Choroid plexus epithelial cell (primary cell): ENCODE data around the gene ADRA2B.
"Not testable (repeated sequence)": the region's sequence is repeated elsewhere in the genome, so short reads cannot be mapped to it uniquely, and the experiment has no call there.

ENCODE experiments used
- DNase-seq: peaks from one replicate; pipeline ENCODE4 v3.0.0-alpha.2; 2010; ENCODE audit warnings: low read depth
- H3K4me3 ChIP-seq: 2 replicates; pipeline ENCODE4 v1.5.1; 2011; ENCODE audit warnings: low read depth, mild to moderate bottlenecking, control low read depth, low read length, moderate library complexity
- TF ChIP-seq, protein P1 (sequence below): conservative IDR thresholded peaks from 2 replicates; pipeline ENCODE4 v1.5.1; 2011; ENCODE audit warnings: low read depth, mild to moderate bottlenecking, control low read depth, inconsistent platforms, low read length, moderate library complexity

Gene ADRA2B

DNA sequence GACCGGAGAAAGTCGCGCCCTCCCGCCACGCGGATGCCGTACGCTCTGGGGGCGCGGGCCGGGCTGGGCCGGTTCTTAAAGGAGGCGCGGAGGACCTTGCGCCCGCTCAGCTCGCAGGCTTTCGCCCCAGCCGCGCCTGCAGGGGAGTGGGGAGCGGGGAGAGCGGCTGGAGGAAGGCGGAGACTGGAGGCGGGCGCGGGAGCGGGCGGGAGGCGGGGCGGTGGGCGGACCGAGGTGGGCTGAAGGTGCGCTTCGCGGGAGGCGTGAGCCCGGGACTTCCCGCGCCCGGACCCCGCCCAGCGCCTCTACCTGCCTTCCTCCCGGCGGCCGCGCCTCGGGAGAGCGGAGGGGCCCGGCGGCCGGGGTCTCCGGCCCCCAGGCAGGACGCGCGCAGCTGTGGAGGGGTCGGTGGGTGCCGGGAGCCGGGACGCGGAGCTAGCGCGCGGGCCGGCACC, at the start of gene ADRA2B:
TSS of gene ADRA2B (minus strand) at position 148 of the 455 bp plus-strand sequence. CDS start 422 bp downstream, outside the sequence.
- peak within 1 kb of the TSS; percentile 28 for H3K4me3 ChIP-seq
- peak; percentile 31 for DNase-seq
- TF ChIP-seq, protein P1, sequence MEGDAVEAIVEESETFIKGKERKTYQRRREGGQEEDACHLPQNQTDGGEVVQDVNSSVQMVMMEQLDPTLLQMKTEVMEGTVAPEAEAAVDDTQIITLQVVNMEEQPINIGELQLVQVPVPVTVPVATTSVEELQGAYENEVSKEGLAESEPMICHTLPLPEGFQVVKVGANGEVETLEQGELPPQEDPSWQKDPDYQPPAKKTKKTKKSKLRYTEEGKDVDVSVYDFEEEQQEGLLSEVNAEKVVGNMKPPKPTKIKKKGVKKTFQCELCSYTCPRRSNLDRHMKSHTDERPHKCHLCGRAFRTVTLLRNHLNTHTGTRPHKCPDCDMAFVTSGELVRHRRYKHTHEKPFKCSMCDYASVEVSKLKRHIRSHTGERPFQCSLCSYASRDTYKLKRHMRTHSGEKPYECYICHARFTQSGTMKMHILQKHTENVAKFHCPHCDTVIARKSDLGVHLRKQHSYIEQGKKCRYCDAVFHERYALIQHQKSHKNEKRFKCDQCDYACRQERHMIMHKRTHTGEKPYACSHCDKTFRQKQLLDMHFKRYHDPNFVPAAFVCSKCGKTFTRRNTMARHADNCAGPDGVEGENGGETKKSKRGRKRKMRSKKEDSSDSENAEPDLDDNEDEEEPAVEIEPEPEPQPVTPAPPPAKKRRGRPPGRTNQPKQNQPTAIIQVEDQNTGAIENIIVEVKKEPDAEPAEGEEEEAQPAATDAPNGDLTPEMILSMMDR, result no peak

DNA sequence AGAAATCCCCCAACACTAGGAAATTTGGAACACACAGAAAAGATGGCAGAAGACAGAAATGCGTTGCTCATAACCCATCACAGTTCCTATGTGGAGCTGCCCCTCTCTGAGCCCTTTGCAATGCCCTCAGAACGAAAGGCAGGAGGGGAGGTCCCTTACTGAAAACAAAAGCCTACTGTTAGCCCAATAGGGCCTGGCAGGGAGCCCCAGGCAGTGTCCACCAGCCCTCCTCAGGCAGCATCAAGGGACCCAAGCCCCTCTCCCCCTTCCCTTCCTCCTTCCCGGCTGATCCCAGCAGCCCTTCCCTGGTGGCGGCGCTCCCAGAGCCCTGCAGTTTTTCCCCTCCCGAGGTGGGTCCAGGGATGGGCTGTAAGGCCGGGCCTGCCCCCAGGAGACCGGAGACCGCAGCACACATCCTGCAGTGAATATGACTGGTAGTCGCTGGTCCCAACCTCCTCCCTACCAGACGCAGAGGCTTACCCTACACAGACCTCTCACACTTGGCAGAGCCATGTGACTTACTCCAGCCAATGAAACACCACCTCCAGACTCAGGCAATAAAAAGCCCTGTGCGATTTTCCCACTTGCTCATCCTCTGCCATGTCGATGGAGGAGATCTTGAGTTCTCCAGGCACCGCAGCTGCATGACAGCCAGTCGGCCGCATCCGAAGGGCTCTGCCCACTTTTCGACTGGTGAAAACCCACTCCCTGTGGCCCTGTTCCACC, 48.3 kb upstream of the ADRA2B start:
- no peak for DNase-seq
- TF ChIP-seq, protein P1, result no peak
- H3K4me3 ChIP-seq, result no peak overlapping the region

DNA sequence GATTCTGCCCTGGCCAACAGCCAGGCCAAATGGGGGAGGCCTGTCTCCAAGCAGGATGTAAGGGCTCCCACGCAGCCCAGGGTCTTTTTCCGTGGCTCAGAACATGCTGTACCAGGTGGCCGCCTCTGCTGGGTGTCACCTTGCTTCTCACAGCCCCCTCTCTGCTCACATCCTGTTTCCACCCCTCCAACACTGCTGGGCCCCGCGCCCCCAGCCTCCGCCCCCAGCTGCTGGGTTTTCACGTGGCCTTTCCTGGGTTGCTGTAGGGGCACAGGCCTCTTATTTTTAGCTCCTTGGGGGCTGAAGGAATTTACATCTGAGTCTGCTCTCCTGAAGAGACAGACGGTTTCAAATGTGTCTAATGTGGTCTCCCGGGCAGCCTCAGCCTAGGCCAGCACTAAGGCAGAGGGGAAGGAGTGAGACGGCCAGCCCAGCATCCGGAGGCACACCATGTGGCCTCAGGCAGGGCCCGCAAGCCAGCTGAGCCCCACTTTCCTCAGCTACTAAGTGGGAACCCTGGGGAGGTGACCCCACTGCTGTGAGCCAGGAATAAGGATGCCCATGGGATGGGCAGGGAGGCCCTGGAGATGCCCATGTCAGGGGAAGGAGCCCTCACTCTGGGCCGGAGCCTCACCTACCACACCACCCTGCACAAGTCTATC, 47.5 kb upstream of the ADRA2B start:
- peak; percentile 55 for DNase-seq
- TF ChIP-seq, protein P1, result no peak
- H3K4me3 ChIP-seq, result no peak overlapping the region

DNA sequence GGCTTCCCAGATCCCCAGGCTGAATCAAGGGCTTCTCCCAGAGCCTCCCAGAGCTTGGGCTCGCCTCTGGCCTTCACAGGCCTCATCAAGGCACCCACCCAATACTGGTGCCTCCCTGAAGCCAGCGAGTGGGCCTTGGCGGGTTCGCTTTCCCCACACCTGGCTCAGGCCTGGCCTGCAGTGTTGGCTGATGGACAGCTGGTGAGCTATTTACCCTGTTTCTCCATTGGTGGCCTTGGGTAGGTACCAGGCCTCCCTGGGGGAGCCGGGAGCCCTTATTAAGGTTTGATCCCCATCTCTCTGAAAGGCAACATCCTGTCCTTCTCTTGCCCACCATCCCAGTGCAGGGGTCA, 47.0 kb upstream of the ADRA2B start:
- TF ChIP-seq, protein P1, result no peak
- DNase-seq, result no peak
- H3K4me3 ChIP-seq, result no peak overlapping the region

DNA sequence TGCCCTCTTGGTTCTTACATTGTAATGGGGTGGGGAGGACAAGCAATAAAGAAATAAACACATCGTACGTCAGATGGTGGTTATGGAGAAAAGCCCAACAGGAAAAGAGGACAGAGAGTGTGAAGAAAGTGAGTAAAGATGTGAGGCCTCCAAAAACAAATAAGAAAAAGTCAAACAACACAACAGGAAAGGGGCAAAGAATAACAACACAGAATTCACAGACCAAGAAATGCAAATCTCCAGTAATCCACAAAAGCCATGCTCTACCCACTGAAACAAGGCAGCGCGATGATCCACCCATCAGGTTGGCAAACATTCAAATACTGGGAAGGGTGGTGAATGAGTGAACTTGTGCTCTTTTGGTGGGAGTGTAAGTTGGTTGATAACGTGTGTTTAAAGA, 45.5 kb upstream of the ADRA2B start:
- peak; percentile 31 for DNase-seq
- no peak overlapping the region for H3K4me3 ChIP-seq
- TF ChIP-seq, protein P1, result no peak

DNA sequence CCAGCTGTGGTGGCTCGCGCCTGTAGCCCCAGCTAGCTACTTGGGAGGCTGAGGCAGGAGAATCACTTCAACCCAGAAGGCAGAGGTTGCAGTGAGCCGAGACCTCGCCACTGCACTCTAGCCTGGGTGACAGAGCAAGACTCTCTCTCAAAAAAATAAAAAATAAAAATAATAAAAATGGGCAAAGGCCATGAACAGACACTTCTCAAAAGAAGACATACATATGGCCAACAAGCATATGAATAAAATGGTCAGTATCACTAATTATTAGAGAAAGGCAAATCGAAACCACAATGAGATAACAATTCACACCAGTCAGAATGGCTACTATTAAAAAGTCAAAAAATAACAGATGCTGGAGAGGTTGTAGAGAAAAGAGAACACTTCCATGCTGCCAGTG, 44.0 kb upstream of the ADRA2B start:
- not testable (repeated sequence) for DNase-seq, H3K4me3 ChIP-seq

DNA sequence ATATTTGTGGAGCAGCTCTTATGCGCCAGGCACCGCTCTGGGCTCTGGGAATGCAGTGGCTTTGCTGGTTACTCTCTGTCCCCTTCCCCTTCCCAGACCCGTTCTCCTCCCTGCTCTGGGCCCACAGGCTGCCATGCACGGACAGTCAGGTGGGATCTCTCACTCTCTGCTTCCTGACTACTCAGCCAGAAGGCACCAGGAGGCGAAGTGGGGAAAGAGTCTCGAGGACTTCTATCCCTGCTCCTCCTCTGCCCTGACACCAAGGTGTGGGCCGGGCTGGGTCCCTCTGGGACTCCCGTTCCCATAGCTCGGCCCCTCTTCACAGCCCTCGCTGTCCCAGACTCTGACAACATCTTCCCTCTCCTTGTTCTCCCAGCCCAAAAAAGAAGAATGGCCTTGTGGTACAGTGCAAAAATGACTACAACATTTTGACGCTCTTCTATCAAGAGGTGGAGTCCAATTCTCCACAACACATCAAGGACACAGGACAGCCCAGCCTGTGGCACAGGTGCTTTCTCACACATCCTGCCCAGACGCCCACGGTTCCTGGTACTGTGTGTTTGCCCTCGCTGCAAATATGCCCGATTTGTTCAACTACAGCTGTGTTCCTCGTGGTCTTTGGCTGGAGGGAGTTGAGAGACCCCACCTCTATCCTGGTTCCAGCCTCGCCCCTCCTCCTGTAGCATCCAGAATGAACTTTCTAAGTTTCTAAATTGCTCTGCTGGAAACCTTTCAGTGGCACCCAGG, 42.9 kb upstream of the ADRA2B start:
- TF ChIP-seq, protein P1, result no peak
- H3K4me3 ChIP-seq, result no peak overlapping the region
- DNase-seq, result no peak
